Activated CD8-positive, alpha-beta T cell treated with anti-CD3 and anti-CD28 coated beads, Interleukin-2, amount 10 ng/mL, durations not matched to agents 7 days and 5 days (primary cell): ENCODE data around the gene TCIRG1. TPM values are rescaled to one million over a fixed set of nuclear protein-coding genes. Genes with fewer than 3 reads are reported as not detected.
"Not testable (repeated sequence)": the region's sequence is repeated elsewhere in the genome, so short reads cannot be mapped to it uniquely, and the experiment has no call there.

Source experiments
- ATAC-seq: fragments of 150-1000 bp; cut with Tn5 transposase; one replicate; pipeline ENCODE4 v1.10.0; 2021; ENCODE audit warnings: moderate library complexity
- CTCF ChIA-PET: fragments of 350-600 bp; sonication (Branson Sonifier 250); formaldehyde crosslinking; loops from one replicate; lab custom pipeline; 2021; ENCODE audit warnings: antibody characterized with exemption; lab: Charles Lee
- POLR2A ChIA-PET: fragments of 350-600 bp; sonication (Branson Sonifier 250); formaldehyde crosslinking; loops from one replicate; lab custom pipeline; 2021; ENCODE audit warnings: antibody characterized with exemption; lab: Charles Lee
- DNase-seq: peaks from one replicate; pipeline ENCODE4 v3.0.0-alpha.2; 2020
- H3K27ac Mint-ChIP-seq: one replicate; pipeline ENCODE4 v1.8.0; 2021; ENCODE audit warnings: mild to moderate bottlenecking, mixed read lengths
- H3K27me3 Mint-ChIP-seq: one replicate; pipeline ENCODE4 v1.8.0; 2021; ENCODE audit warnings: low read depth, mixed read lengths
- H3K36me3 Mint-ChIP-seq: one replicate; pipeline ENCODE4 v1.8.0; 2021; ENCODE audit warnings: low read depth, mixed read lengths
- H3K4me1 Mint-ChIP-seq: one replicate; pipeline ENCODE4 v1.8.0; 2021; ENCODE audit warnings: low read depth, mixed read lengths
- H3K4me3 Mint-ChIP-seq: one replicate; pipeline ENCODE4 v1.8.0; 2021; ENCODE audit warnings: mild to moderate bottlenecking, mixed read lengths
- H3K9me3 Mint-ChIP-seq: one replicate; pipeline ENCODE4 v1.8.0; 2022; ENCODE audit warnings: mixed read lengths; ENCODE audit not compliant: insufficient read depth
- total RNA-seq, 2 experiments: library from RNA; stranded (reverse); gene quantifications; one replicate each; pipeline ENCODE4 v1.2.3, GENCODE V29; 2021

The TCIRG1 gene
- 100 to 1,000 TPM; 238 to 263 TPM for total RNA-seq

- H3K27me3 Mint-ChIP-seq = no peaks in the 10 kb centered on the region
- peaks cover 36% of the 10 kb centered on the region for H3K4me1 Mint-ChIP-seq
Measured at GRCh38 chr11:68038718-68039525, at the start of gene TCIRG1. Gene TCIRG1 (plus strand): TSS chr11:68039025. CDS start chr11:68041272, 2,247 bp downstream.

GRCh38 chr11:67990546-67991346 is 48.1 kb upstream of the TCIRG1 start:
- H3K36me3 Mint-ChIP-seq, H3K27me3 Mint-ChIP-seq, H3K27ac Mint-ChIP-seq, CTCF ChIA-PET, DNase-seq, H3K9me3 Mint-ChIP-seq, POLR2A ChIA-PET, H3K4me3 Mint-ChIP-seq, ATAC-seq: not testable (repeated sequence)
- peaks cover 11% of the 10 kb centered on the region for H3K4me1 Mint-ChIP-seq

More at GRCh38 chr11:68038718-68039525, at the start of gene TCIRG1:
- CTCF ChIA-PET = interaction anchor here (1.1 kb wide), 1 partner anchor 170 kb away, joined by 4 read pairs; no protein-coding TSS in a partner anchor
- peak; percentile 67 for DNase-seq
- Mint-ChIP-seq H3K9me3 (no peaks in the 10 kb centered on the region), H3K36me3 (peaks cover 23% of the 10 kb centered on the region), H3K4me3 (peak within 1 kb of the TSS; percentile 91), H3K27ac (peak within 1 kb of the TSS; percentile 93)
- peak; percentile 75 for ATAC-seq
- POLR2A ChIA-PET = interaction anchor here (1.1 to 3.6 kb wide), 2 partner anchors 8 to 9 kb away, joined by 3 to 15 read pairs; partner anchors contain the start of gene NDUFS8

GRCh38 chr11:67991347-67992121 is 47.3 kb upstream of the TCIRG1 start:
- H3K9me3 Mint-ChIP-seq, CTCF ChIA-PET, DNase-seq, H3K4me3 Mint-ChIP-seq, POLR2A ChIA-PET, H3K27me3 Mint-ChIP-seq, H3K27ac Mint-ChIP-seq, H3K36me3 Mint-ChIP-seq, ATAC-seq: not testable (repeated sequence)
- peaks cover 11% of the 10 kb centered on the region for H3K4me1 Mint-ChIP-seq

- H3K9me3 Mint-ChIP-seq, H3K4me3 Mint-ChIP-seq, POLR2A ChIA-PET, ATAC-seq, H3K27me3 Mint-ChIP-seq: not testable (repeated sequence)
- CTCF ChIA-PET = interaction anchor here (0.7 to 1.6 kb wide), 8 partner anchors 9 to 123 kb away, joined by 3 to 8 read pairs (median 4); no protein-coding TSS in a partner anchor
- Mint-ChIP-seq H3K36me3 (peaks cover 10% of the 10 kb centered on the region), H3K4me1 (peaks cover 32% of the 10 kb centered on the region), H3K27ac (peak overlapping the region; percentile 22)
- DNase-seq = peak; percentile 65
Measured at GRCh38 chr11:67993821-67994220, 45.0 kb upstream of the TCIRG1 start.

- ATAC-seq, H3K4me3 Mint-ChIP-seq, H3K27ac Mint-ChIP-seq, H3K27me3 Mint-ChIP-seq, H3K9me3 Mint-ChIP-seq, DNase-seq, POLR2A ChIA-PET: not testable (repeated sequence)
- Mint-ChIP-seq H3K36me3 (peaks cover 10% of the 10 kb centered on the region), H3K4me1 (peaks cover 38% of the 10 kb centered on the region)
- CTCF ChIA-PET = interaction anchor here (0.7 to 1.4 kb wide), 7 partner anchors 8 to 123 kb away, joined by 3 to 8 read pairs (median 3); no protein-coding TSS in a partner anchor
Measured at GRCh38 chr11:67994387-67994786, 44.4 kb upstream of the TCIRG1 start.

GRCh38 chr11:67995129-67995528 is 43.7 kb upstream of the TCIRG1 start:
- H3K27ac Mint-ChIP-seq, H3K27me3 Mint-ChIP-seq, H3K9me3 Mint-ChIP-seq, ATAC-seq, H3K4me3 Mint-ChIP-seq, POLR2A ChIA-PET, DNase-seq: not testable (repeated sequence)
- H3K36me3 Mint-ChIP-seq = peaks cover 10% of the 10 kb centered on the region
- CTCF ChIA-PET = interaction anchor here (1.4 kb wide), 1 partner anchor 39 kb away, joined by 8 read pairs; no protein-coding TSS in a partner anchor
- peaks cover 45% of the 10 kb centered on the region for H3K4me1 Mint-ChIP-seq

GRCh38 chr11:67995579-67995978 is 43.2 kb upstream of the TCIRG1 start:
- H3K9me3 Mint-ChIP-seq, POLR2A ChIA-PET, H3K4me3 Mint-ChIP-seq, ATAC-seq, DNase-seq, H3K27ac Mint-ChIP-seq, H3K27me3 Mint-ChIP-seq, CTCF ChIA-PET: not testable (repeated sequence)
- peaks cover 10% of the 10 kb centered on the region for H3K36me3 Mint-ChIP-seq
- H3K4me1 Mint-ChIP-seq = peaks cover 49% of the 10 kb centered on the region

GRCh38 chr11:67996051-67996450 is 42.8 kb upstream of the TCIRG1 start:
- ATAC-seq = no peak
- H3K4me1 Mint-ChIP-seq = peaks cover 50% of the 10 kb centered on the region
- POLR2A ChIA-PET = no interaction called here
- H3K36me3 Mint-ChIP-seq = peaks cover 10% of the 10 kb centered on the region
- no peak overlapping the region for H3K27ac Mint-ChIP-seq
- CTCF ChIA-PET = no interaction called here
- DNase-seq = no peak
- H3K4me3 Mint-ChIP-seq = no peak overlapping the region
- H3K27me3 Mint-ChIP-seq = no peaks in the 10 kb centered on the region
- H3K9me3 Mint-ChIP-seq = no peaks in the 10 kb centered on the region

- Mint-ChIP-seq H3K4me3 (no peak overlapping the region), H3K4me1 (peaks cover 49% of the 10 kb centered on the region), H3K9me3 (no peaks in the 10 kb centered on the region), H3K36me3 (peaks cover 10% of the 10 kb centered on the region), H3K27ac (peak overlapping the region; percentile 50), H3K27me3 (no peaks in the 10 kb centered on the region)
- ChIA-PET CTCF (no interaction called here), POLR2A (no interaction called here)
- DNase-seq (peak; percentile 50), ATAC-seq (peak; percentile 50)
Measured at GRCh38 chr11:67996622-67997474, 42.0 kb upstream of the TCIRG1 start.

- H3K27ac Mint-ChIP-seq = peak overlapping the region; percentile 50
- H3K9me3 Mint-ChIP-seq = no peaks in the 10 kb centered on the region
- ChIA-PET CTCF (no interaction called here), POLR2A (no interaction called here)
- peaks cover 52% of the 10 kb centered on the region for H3K4me1 Mint-ChIP-seq
- peak; percentile 24 for ATAC-seq
- peaks cover 15% of the 10 kb centered on the region for H3K36me3 Mint-ChIP-seq
- no peak for DNase-seq
- H3K4me3 Mint-ChIP-seq = no peak overlapping the region
- no peaks in the 10 kb centered on the region for H3K27me3 Mint-ChIP-seq
Measured at GRCh38 chr11:67997475-67997921, 41.3 kb upstream of the TCIRG1 start.
